Stimulated activated CD4-positive, alpha-beta T cell treated with anti-CD3 and anti-CD28 coated beads, Interleukin-4, amount 100 ng/mL, for 1 hour (primary cell): ENCODE measurements around the gene JADE1.

Source experiments
- DNase-seq: peaks from one replicate; pipeline ENCODE4 v3.0.0-alpha.2; 2020

The JADE1 gene

DNA sequence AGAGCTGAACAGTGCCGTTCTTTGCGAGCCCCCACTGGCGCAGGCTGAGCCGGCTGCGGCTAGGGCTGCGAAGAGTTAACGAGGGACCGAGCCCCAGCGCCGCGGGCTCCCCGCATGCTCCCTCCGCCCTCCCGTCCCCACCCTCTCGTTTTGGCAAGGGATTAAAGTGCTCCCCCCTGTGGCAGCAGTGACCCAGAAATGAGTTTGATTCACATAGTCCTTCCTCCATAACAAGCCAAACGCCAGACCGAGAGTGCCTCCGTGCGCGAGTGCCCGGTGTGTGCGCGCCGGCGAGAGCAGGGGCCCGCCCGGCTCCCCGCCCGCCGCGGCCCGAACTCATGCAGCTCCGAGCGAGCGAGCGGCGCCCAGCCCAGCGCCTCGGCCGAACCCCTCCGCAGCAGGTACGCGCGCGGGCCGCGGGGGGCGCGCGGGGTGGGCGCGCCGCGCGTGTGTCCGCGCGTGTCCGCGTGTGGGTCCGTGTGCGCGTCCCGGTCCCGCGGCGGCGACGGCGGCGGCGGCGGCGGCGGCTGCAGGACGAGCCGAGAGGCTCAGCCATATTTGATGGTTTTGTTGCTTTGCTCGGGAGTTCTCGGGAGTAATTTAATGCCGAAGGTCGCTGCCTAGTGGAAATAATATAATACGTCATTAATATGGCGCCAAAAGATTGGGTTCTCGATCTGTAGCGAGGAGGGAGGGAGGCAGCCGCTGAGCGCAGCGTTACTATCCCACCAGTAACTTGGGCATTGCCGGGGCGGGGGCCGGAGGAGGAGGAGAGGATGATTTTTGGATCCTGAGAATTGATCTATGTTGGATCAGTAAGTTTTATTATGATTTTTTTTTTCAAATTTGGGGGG lies at the start of gene JADE1:
TSS of gene JADE1 (plus strand) at position 224 of the 854 bp plus-strand sequence. CDS start 22,059 bp downstream, outside the sequence.
- DNase-seq: peak; percentile 89

DNA sequence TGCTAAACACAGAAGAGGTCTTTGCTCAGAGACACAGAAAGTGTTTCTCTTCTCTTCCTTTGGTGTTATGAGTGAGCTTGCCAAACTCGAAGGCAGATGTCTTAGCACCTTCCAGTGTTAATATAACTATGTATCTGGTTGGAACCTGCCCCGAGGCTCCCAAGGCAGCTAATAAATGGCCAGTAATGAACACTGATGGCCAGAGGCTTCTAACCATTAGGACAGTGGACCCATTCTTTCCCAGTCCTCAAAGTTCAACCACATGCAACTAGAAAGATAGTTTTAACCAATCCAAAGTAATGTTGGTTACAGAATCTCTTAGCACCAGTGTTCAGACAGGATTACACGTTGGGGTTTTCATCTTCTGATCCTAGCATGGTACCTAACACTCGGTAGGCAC lies 42.7 kb upstream of the JADE1 start:
- no peak for DNase-seq

GRCh38 chr4:128768373-128768996 lies 41.0 kb upstream of the JADE1 start:
- no peak for DNase-seq

- no peak for DNase-seq
These were observed 40.5 kb upstream of the JADE1 start for GRCh38 chr4:128769011-128769410.

GRCh38 chr4:128770807-128771206 lies 38.7 kb upstream of the JADE1 start:
- no peak for DNase-seq

- DNase-seq: no peak
These were observed 34.0 kb upstream of the JADE1 start for GRCh38 chr4:128775477-128775876.

DNA sequence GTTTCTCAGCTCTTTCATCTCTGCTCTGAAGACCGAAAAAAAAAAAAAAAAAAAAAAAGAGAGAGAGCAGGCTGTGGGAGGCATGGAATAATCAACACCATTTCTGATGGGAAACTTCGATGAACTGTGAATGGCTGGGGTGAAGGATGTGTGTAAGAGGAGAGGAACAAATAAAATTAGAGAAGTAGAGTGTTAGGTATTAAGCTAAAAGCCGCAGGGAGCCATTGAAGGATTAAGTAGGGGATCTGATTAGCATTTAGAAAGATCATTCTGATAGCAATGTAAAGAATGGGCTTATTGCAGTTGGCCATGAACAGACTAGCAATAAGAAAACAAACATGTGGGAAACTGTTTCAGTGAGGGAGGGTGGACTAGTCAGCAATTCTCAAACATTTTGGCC lies 33.6 kb upstream of the JADE1 start:
- DNase-seq: no peak

DNA sequence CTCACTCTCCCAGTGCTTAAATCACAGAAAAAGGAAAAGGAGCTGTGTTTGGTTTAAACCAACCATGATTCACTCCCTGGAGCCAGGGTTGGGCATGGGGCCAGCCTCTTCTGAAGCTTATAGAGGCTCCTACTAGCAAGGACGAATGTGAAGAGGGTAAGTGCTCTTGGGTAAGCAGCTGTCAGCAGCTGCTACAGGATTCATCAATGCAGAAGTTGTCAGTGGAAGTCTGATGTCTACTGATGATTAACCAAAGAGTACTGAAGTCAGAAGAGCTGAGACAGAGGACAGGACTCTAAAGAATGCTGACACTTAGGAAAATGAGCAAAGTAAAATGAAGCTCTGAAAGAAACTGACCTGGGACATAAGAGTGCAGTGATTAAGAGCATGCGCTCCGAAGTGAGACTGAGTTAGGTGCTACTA lies 32.7 kb upstream of the JADE1 start:
- DNase-seq: no peak

DNA sequence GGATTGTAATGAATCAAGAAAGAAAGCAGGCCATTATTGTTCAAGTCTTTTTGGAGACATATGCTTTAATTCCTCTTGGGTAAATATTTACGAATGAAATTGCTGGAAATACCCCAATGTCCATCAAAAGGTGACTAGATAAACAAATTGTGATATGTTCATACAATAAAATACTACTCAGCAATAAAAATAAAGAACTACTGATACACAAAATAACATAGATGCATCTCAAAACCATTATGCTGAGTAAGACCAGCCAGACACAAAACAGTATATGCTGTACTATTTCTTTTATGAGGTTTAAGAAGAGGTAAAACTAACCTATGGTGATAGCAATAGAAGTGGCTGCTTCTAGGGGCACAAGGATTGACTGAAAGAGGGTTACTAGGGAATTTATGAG lies 28.8 kb upstream of the JADE1 start:
- no peak for DNase-seq

- peak; percentile 57 for DNase-seq
These were observed 27.3 kb upstream of the JADE1 start for GRCh38 chr4:128782076-128782715.

GRCh38 chr4:128782875-128783614 lies 26.5 kb upstream of the JADE1 start:
- DNase-seq: no peak

DNA sequence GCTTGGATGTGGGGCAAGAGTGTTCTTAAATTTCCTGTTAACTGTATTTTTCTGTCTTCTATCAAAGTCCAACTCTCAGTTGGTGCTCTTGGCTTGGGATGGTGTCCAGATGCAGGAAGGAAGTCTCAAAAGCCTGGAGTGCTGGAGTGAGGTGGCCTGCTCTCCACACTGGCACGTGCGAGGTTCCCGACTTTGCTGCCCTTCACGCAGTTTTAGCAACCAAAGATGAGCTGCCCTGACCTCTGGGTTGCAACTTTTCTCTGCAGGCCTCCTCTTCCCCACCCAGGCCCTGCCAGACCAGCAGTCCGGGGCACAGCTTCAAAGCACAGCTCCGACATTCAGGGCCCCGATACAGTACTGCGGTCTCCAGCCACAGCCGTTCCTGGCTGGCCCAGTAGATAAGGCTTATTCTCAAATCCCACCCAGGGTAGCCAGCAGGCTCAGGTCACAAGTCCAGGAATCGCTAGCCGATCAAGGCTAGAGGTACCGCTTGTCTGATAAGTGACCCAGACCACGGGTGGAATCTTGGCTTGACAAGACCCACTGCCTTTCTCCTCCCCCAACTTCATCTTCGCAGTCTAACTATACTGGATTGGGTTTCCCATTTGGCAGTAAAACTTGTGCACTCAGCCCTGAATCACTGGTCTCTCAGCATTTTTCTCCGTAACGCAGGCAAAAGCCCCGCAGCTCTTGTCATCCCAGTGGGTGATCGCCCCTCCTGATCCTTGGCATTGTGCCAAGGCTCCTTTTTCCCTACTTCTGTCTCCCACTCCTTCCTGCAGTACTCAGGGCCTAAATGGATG lies 21.8 kb upstream of the JADE1 start:
- DNase-seq: no peak

GRCh38 chr4:128793859-128794672 lies 15.4 kb upstream of the JADE1 start:
- no peak for DNase-seq

DNA sequence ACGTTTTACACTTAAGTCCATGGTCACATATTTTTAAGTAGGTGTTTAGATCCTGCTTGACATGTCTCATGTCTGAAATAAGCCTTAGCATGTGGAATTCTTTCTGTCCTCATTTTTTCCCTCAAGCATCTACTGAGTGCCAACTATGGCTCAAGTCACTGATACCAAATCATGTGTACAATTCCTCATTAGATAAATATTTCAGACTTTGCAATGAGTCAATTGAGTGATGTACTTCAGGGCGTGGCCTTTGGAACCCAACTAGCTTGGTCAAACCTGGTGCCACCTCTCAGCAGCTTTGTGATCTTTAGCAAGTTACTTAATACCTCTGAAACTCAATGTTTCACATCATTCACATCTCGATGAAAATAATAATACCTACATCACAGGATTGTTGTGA lies 12.6 kb upstream of the JADE1 start:
- no peak for DNase-seq

DNA sequence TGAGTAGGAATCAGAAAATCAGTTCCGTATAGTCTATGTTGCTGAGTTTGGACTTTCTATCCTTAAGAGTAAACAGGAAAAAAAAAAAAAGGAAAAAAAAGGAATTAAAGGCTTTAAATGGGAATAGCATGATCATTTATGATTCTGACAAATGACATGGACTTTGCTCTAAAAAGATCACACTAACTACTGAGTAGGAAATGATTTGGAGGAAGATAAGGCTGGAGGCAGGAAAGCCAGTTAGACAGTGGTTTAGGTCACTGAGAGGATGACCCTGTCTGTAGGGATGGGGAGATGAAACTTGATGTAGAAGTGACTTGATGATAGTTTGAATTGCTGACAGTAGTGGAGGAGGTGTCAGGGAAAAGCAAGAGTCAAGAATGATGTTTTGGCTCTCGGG lies 9.2 kb upstream of the JADE1 start:
- no peak for DNase-seq

DNA sequence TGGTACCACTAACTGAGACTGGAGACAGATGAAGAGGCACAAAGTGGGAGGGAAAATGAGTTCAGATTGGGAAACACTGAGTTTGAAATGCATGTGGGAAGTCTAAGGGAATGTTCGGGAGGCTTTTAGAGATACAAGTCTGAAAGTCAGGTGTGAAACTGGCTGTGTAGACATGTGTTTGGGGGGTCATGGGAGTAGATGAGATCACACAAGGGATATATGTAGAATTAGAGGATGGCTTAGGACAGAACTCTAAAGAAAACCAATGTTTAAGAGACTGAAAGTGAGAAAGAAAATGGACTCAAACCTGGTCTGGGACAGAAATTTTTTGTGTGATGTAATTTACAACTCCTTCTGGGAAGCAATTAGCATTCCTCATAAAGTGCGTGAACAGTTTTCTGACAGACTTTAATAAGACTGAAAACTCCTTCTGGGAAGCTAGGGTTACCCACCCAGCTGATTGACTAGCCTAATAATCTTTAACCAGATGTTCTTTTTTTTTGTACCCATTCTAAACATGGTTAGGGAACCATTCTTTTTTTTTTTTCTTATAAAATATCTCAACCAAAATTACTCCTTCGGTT lies 8.7 kb upstream of the JADE1 start:
- DNase-seq: no peak

DNA sequence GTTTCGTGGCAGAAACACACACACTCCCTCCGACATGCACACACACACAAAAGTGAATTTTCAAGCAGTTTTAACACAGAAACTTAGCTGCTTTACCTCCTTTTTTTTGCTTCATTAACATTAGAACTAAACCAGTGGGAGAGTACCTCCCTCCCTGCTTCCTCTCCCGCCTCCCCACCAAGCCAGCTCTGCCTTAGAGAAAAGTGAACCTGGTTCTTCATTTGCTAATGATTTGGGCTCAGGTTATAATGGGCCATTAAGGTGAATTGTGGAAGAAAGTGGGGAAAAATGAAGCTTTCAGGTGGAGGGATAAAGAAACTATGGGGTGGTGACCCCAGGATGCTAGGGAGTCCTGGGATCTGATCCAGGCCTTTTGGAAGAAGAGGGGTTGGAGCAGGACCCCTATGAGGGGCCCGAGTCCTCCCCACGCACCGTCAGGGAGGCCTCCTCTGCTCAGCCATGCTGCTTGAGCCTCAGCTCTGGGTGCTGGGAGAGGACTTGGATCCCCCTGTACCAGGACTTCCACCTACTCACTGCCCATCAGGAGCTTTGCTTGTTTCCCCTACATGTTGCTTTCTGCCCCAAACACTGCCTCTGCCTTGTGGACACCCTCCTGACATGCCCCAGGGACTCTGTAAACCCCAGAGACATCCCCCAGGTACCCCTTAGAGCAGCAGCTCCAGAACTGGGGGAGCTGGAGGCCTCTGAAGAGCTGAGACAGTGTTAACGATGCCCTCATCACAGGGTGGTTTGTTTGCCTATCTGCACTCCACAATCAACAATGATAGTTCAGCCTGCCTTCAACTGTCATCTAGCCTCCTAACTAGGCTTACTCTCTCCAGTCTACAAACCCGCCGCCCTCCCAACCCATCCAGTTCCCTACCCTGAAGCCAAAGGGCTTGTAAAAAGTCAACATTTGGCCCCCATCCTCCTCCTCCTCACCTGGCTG lies 6.5 kb upstream of the JADE1 start:
- DNase-seq: no peak

- DNase-seq: peak; percentile 8
These were observed 5.7 kb upstream of the JADE1 start for GRCh38 chr4:128803783-128804182.

DNA sequence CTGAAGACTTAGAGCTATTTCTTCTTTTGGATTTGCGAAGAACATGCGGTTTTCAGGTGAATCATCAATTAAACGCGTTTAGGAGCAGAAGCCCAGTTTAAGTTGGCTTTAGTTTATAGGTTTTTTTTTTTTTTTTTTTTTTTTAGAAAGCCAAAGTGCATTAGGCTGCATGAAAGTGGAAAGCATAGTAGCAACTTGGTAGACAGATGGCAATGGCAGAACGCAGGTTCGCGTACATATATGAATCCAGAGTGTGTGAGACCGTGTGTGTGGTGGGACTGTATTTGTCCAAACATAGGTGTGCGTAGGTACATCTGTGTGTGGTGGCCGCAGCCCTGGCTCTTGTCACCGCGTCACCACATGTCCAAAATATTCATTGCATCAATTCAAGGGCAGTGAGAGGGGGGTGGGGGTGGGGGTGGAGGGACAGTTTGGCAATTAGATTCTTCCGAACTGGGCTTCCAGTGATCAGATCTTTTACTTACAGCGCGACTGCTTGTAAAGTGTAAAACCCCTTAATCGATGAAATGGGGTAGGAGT lies 901 bp downstream of the JADE1 start:
- peak; percentile 4 for DNase-seq
